ENCODE data around the gene CDCA5. TPM values are rescaled to one million over a fixed set of nuclear protein-coding genes. Genes with fewer than 3 reads are reported as not detected.
A peak's percentile ranks its signal among the peaks of the same experiment; 100 is the strongest.

The CDCA5 gene, protein sequence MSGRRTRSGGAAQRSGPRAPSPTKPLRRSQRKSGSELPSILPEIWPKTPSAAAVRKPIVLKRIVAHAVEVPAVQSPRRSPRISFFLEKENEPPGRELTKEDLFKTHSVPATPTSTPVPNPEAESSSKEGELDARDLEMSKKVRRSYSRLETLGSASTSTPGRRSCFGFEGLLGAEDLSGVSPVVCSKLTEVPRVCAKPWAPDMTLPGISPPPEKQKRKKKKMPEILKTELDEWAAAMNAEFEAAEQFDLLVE
- 3.7 TPM for total RNA-seq

DNA sequence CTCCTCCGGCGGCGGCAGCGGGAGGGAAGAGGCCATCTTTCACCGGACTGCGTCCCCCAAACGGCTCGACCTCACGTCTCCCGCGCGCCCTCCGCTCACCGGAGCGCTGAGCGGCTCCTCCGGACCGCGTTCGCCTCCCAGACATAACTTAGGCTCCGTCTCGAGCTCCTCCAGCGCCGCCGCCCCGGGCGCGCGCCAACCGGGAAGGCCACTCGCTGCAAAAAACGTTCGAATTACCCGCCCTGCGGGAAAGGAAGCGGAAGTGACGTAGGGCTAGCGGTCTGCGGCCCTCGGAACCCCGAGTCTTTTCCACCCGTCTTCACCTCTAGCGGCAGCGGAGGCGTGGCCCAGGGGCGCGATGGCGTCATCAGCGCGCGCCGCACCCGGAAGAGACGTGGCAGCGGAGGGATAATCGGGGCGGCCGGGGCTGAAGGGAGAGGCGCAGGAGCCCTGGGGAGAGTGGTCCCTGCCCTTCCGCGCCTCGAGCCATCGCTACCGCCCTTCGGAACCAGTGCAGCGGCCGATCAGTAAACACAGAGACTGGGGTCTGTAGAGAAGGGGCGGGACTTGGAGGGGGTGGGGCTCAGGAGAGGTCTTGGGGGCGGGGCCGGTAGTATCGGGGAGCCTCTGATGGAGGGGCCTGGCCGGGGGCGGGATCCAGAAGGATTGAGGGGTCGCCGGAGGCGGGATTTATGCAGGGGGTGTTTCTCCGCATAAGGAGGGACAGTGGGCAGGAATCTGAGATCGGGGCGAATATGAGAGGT is at the start of gene CDCA5, which contains the start of gene ZFPL1:
TSS of gene CDCA5 (minus strand) at position 207 of the 764 bp plus-strand sequence. CDS start at position 145, 62 bp downstream.
TSS of gene ZFPL1 (plus strand) at position 389 of the 764 bp plus-strand sequence. CDS start 477 bp downstream, outside the sequence.
- peak within 1 kb of the TSS; percentile 59 to 77 for H3K4me3 ChIP-seq
- H3K36me3 ChIP-seq, result peaks cover 0 to 17% of the 10 kb centered on the region in 2 donors
- H3K4me1 ChIP-seq, result peaks cover 18% of the 10 kb centered on the region
- H3K27me3 ChIP-seq, result no peaks in the 10 kb centered on the region
- no peaks in the 10 kb centered on the region for H3K9me3 ChIP-seq
- peak; percentile 94 to 99 for DNase-seq (ENCODE audit: extremely low spot score in 2 of 2)
- intact Hi-C loops (cut with DNase I), result no loop called here
- TF ChIP-seq POLR2AphosphoS5 (IDR thresholded peaks at IDR 0.05; ENCODE audit: insufficient read depth in 1 of 2, low read depth in 1 of 2), result peak; percentile 94 to 100
- TF ChIP-seq, protein P1, sequence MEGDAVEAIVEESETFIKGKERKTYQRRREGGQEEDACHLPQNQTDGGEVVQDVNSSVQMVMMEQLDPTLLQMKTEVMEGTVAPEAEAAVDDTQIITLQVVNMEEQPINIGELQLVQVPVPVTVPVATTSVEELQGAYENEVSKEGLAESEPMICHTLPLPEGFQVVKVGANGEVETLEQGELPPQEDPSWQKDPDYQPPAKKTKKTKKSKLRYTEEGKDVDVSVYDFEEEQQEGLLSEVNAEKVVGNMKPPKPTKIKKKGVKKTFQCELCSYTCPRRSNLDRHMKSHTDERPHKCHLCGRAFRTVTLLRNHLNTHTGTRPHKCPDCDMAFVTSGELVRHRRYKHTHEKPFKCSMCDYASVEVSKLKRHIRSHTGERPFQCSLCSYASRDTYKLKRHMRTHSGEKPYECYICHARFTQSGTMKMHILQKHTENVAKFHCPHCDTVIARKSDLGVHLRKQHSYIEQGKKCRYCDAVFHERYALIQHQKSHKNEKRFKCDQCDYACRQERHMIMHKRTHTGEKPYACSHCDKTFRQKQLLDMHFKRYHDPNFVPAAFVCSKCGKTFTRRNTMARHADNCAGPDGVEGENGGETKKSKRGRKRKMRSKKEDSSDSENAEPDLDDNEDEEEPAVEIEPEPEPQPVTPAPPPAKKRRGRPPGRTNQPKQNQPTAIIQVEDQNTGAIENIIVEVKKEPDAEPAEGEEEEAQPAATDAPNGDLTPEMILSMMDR (IDR thresholded peaks at IDR 0.05), result peak in 2 of 3 experiments; percentile 16 to 42
- no peak for TF ChIP-seq POLR2A (IDR thresholded peaks at IDR 0.05)
- peak within 1 kb of the TSS; percentile 87 for H3K27ac ChIP-seq

DNA sequence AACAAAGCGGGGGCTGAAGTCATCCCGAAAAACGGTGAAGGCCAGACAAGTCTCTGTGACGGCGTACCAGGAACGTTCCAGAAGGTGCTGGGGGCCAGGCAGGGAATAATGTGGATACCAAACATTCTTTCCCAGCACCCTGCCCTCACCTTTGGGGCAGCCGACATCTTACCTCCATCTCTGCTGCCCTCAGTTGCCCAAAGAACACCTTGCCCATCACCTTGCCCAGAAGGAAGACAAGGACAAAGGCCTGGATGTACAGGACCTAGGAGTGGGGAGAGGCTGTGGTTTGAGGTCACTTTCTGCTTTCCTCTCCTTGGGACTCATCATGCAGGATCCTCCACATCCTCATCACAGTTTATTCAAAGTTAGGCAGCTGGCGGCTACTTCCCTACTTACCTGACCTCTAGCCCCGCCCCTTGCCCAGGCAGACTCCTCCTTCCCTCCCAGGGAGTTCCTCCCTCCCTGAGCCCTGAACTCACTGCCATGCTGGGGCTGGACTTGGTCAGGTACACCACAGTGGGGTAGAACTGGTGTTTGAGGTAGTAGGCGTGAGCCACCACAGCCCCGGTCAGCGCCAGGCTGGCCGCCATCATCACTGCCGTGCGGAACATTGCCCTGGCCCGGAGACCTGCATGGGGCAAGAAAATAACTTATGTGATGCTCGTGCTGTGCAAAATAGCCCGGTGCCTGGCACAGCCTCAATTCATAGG is 49.3 kb upstream of the CDCA5 start:
- Histone ChIP-seq H3K27me3 (no peaks in the 10 kb centered on the region), H3K4me3 (peak overlapping the region; percentile 87 to 89), H3K9me3 (no peaks in the 10 kb centered on the region), H3K4me1 (peaks cover 30% of the 10 kb centered on the region), H3K27ac (peak overlapping the region; percentile 94), H3K36me3 (peaks cover 0 to 44% of the 10 kb centered on the region in 2 donors)
- intact Hi-C loops (cut with DNase I), result no loop called here
- TF ChIP-seq POLR2A (IDR thresholded peaks at IDR 0.05), result no peak
- no peak for TF ChIP-seq POLR2AphosphoS5 (IDR thresholded peaks at IDR 0.05; ENCODE audit: insufficient read depth in 1 of 2, low read depth in 1 of 2)
- TF ChIP-seq, protein P1 (IDR thresholded peaks at IDR 0.05), result no peak
- no peak for DNase-seq (ENCODE audit: extremely low spot score in 2 of 2)

DNA sequence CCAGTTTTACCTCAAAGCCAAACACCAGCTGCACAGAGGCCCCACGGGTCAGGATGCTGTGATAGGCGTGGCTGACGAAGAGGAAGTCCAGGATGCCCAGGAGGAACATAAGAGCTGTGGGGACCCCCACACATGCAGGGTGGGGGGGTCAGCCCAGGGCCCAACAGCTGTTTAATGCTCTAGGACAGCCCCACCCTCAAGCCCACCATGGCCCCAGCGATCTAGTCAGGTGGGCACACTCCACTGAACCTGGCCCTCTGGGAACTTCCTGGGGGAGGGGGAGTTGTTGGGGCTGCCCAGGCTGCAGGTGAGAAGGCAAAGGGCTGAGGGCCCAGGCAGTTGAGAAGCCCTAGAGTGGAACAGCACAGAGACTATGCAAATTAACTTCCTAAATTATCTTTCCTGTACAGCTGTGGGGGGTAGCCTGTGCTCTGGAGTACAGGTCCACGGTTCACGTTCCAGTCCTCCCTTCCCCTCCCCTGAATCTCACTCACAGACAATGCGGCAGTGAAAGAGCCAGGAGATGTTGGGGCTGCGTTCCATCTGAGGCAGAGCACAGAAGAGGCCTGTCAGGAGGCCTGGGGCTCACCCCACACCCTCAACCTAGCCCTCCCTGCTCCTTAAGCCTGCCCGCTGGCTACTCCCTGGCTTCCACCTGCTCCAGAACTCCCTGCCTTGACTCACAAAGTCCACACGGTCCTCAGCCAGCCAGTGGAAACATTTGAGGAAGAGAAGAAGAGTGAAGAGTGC is 48.6 kb upstream of the CDCA5 start:
- H3K4me1 ChIP-seq, result peaks cover 30% of the 10 kb centered on the region
- H3K36me3 ChIP-seq, result peaks cover 0 to 51% of the 10 kb centered on the region in 2 donors
- no peak overlapping the region for H3K27ac ChIP-seq
- no peak overlapping the region for H3K4me3 ChIP-seq
- DNase-seq (ENCODE audit: extremely low spot score in 2 of 2), result peak in 1 of 2 donors; percentile 81
- intact Hi-C loops (cut with DNase I), result no loop called here
- no peaks in the 10 kb centered on the region for H3K9me3 ChIP-seq
- TF ChIP-seq POLR2A (IDR thresholded peaks at IDR 0.05), result no peak
- no peak for TF ChIP-seq POLR2AphosphoS5 (IDR thresholded peaks at IDR 0.05; ENCODE audit: insufficient read depth in 1 of 2, low read depth in 1 of 2)
- TF ChIP-seq, protein P1 (IDR thresholded peaks at IDR 0.05), result no peak
- H3K27me3 ChIP-seq, result no peaks in the 10 kb centered on the region

DNA sequence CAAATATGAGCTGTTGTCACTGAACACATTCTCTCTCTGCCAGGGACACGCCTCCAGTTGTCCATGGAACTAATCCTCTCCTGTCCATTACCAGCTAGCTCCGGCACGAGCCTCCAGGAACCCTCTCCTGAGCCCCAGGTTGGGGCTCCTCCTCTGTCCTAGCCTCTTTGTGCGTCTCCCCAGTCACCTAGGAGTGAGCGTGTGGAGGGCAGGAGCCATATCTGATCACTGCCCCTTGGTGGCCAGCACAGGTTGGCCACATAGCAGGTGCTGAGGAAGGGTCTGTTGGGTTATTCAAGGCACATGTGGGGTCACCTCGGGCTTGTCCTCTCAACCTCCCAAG is 48.0 kb upstream of the CDCA5 start:
- no peaks in the 10 kb centered on the region for H3K9me3 ChIP-seq
- intact Hi-C loops (cut with DNase I), result no loop called here
- no peaks in the 10 kb centered on the region for H3K27me3 ChIP-seq
- no peak overlapping the region for H3K27ac ChIP-seq
- TF ChIP-seq POLR2AphosphoS5 (IDR thresholded peaks at IDR 0.05; ENCODE audit: insufficient read depth in 1 of 2, low read depth in 1 of 2) (no peak), POLR2A (IDR thresholded peaks at IDR 0.05) (no peak)
- TF ChIP-seq, protein P1 (IDR thresholded peaks at IDR 0.05), result no peak
- H3K36me3 ChIP-seq, result peaks cover 0 to 57% of the 10 kb centered on the region in 2 donors
- H3K4me3 ChIP-seq, result no peak overlapping the region
- peaks cover 30% of the 10 kb centered on the region for H3K4me1 ChIP-seq
- no peak for DNase-seq (ENCODE audit: extremely low spot score in 2 of 2)
